ENCODE data around the gene BUD23.
"Not testable (repeated sequence)": the region's sequence is repeated elsewhere in the genome, so short reads cannot be mapped to it uniquely, and the experiment has no call there.

- not testable (repeated sequence) for TF ChIP-seq POLR2A, CTCF (IDR thresholded peaks at IDR 0.05)
Observed at GRCh38 chr7:73676062-73676461, 7.3 kb upstream of the BUD23 start.

Measured in upper lobe of left lung (tissue), 4 donors.